ENCODE results near the gene ULK4. TPM values are rescaled to one million over a fixed set of nuclear protein-coding genes. Genes with fewer than 3 reads are reported as not detected.

The ULK4 gene
- total RNA-seq, 3 donors from 2014 or later, result 7.2 to 10.1 (median 9.5) TPM

DNA sequence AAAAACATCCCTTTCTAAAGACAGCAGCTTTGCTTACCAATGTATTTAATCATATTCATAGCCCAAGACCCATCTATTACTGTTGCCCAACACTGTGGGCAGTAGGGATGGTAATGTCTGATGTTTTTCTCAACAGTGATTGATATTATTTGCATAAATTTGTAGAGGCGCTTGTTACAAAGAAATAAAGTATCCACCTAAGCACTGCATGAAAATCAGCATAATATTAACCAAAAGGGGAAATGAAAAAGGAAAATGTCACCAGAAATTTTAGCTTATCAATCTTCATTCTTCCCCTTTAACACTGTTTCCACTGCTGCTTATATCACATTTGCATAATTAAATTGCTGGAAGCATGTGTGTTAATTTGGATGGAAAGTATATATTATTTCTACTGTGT is 622.1 kb downstream of the ULK4 start:
- ATAC-seq, result no peak
- intact Hi-C loops (cut with DNase I, micrococcal nuclease), result no loop called here
- TF ChIP-seq, protein P1, sequence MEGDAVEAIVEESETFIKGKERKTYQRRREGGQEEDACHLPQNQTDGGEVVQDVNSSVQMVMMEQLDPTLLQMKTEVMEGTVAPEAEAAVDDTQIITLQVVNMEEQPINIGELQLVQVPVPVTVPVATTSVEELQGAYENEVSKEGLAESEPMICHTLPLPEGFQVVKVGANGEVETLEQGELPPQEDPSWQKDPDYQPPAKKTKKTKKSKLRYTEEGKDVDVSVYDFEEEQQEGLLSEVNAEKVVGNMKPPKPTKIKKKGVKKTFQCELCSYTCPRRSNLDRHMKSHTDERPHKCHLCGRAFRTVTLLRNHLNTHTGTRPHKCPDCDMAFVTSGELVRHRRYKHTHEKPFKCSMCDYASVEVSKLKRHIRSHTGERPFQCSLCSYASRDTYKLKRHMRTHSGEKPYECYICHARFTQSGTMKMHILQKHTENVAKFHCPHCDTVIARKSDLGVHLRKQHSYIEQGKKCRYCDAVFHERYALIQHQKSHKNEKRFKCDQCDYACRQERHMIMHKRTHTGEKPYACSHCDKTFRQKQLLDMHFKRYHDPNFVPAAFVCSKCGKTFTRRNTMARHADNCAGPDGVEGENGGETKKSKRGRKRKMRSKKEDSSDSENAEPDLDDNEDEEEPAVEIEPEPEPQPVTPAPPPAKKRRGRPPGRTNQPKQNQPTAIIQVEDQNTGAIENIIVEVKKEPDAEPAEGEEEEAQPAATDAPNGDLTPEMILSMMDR (IDR thresholded peaks at IDR 0.05), result no peak
- Histone ChIP-seq H3K9me3 (no peaks in the 10 kb centered on the region), H3K36me3 (ENCODE audit: low read depth) (no peaks in the 10 kb centered on the region), H3K4me1 (ENCODE audit: low read depth) (no peaks in the 10 kb centered on the region), H3K4me3 (no peak overlapping the region)
- DNase-seq, result no peak

DNA sequence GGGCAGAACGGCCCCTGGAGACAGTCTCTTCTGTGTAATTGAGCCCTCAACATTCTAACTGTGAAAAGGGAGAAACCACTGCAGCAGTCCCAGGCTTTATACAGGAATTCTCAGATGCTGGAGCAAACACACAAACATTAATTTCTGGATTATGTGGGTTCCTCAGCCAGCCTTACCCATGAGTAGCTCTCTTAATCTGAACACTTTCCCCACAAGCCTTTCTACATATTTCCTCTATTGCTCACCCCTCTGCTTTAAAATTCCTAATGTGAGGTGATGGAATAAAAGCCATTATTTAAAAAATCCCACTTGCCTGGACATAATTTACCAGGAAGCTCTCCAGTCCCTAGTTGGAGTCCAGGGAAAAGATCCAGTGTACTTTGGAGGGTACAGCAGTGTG is 623.6 kb downstream of the ULK4 start:
- no peaks in the 10 kb centered on the region for H3K4me1 ChIP-seq (ENCODE audit: low read depth)
- TF ChIP-seq, protein P1 (IDR thresholded peaks at IDR 0.05), result no peak
- no peaks in the 10 kb centered on the region for H3K9me3 ChIP-seq
- H3K4me3 ChIP-seq, result no peak overlapping the region
- H3K36me3 ChIP-seq (ENCODE audit: low read depth), result no peaks in the 10 kb centered on the region
- DNase-seq (no peak), ATAC-seq (no peak)
- intact Hi-C loops (cut with DNase I, micrococcal nuclease), result no loop called here

DNA sequence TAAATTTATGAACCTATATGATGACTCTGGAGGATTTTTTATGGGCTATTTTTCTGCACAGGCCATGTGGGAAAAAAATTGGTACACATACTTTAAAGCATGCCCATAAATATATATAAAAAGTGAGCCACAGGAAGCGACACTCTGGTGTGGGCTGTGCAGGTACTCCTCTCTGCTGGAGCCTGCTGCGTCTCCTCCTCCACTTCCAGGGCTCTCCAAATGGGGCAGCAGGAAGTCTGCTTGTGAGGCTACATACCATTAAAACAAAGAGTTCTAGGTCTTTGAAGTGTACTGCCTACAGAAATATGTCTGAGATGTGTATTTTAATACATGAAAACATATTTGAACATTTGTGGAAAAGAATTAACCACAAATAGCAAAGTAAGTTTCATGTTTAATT is 627.5 kb downstream of the ULK4 start:
- DNase-seq, result no peak
- H3K4me3 ChIP-seq, result no peak overlapping the region
- H3K4me1 ChIP-seq (ENCODE audit: low read depth), result no peaks in the 10 kb centered on the region
- no peak for ATAC-seq
- H3K9me3 ChIP-seq, result no peaks in the 10 kb centered on the region
- TF ChIP-seq, protein P1 (IDR thresholded peaks at IDR 0.05), result no peak
- no peaks in the 10 kb centered on the region for H3K36me3 ChIP-seq (ENCODE audit: low read depth)
- intact Hi-C loops (cut with DNase I, micrococcal nuclease), result no loop called here

DNA sequence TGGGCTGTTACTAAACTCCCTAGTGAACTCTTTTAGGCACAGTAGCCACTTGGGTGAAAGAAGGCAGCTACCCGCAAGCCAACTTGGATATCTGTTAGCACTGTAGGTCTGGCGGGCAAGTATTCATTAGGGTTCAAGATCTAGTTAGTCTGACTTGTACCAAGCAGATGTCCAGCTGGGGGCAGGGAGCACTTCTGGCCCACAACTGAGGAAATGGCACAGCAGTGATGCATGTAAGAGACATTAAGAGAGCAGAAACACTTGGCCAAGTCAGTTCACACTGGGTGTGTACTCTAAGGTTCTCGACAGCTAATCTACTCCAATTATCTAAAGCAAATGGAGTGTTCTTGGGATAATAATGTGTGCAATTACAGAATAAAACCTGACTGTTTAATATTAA is 630.9 kb downstream of the ULK4 start:
- H3K36me3 ChIP-seq (ENCODE audit: low read depth), result no peaks in the 10 kb centered on the region
- no peak overlapping the region for H3K4me3 ChIP-seq
- DNase-seq (no peak), ATAC-seq (no peak)
- H3K9me3 ChIP-seq, result no peaks in the 10 kb centered on the region
- TF ChIP-seq, protein P1 (IDR thresholded peaks at IDR 0.05), result no peak
- intact Hi-C loops (cut with DNase I, micrococcal nuclease), result no loop called here
- H3K4me1 ChIP-seq (ENCODE audit: low read depth), result no peaks in the 10 kb centered on the region

DNA sequence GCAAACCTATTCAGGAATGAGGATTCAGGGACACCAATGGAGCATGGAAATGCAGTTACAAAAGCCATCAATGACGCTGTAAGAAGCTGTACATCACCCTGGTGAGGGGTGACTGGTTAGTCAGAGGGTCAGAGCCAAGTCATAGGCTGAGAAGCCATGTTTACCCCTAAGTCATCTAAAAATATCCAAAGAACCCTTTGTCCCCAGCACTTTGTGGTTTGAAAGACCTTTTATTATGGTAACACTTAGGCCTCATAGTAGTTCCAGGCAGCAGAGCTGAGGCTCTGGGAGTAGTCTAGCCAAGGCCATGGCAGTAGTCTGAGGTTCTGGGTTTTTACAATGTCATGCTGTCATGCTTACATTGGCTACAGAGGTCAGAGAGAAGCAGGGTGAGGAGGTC is 631.4 kb downstream of the ULK4 start:
- TF ChIP-seq, protein P1 (IDR thresholded peaks at IDR 0.05), result no peak
- ATAC-seq (no peak), DNase-seq (no peak)
- H3K36me3 ChIP-seq (ENCODE audit: low read depth), result no peaks in the 10 kb centered on the region
- intact Hi-C loops (cut with DNase I, micrococcal nuclease), result no loop called here
- no peaks in the 10 kb centered on the region for H3K4me1 ChIP-seq (ENCODE audit: low read depth)
- H3K9me3 ChIP-seq, result no peaks in the 10 kb centered on the region
- no peak overlapping the region for H3K4me3 ChIP-seq

DNA sequence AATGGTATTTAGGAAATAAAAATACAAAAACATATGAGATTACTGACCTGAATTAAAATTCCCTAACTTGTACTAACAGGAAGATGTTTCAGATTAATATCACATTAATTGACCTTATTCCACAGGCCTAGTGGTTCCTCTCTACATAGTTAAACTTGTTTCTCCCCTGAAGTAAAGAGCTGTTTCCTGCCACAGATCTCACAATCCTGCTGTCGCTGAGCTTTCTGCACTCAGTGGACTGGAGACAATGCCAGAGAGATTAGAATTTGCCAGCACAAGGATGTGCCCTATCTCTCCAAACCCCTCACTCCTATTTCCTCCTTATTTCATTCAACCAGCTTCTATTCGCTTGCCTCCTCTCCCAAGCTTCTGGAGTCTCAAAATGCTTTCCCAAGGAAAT is 632.0 kb downstream of the ULK4 start:
- Histone ChIP-seq H3K36me3 (ENCODE audit: low read depth) (no peaks in the 10 kb centered on the region), H3K9me3 (no peaks in the 10 kb centered on the region), H3K4me3 (no peak overlapping the region), H3K4me1 (ENCODE audit: low read depth) (no peaks in the 10 kb centered on the region)
- DNase-seq, result no peak
- intact Hi-C loops (cut with DNase I, micrococcal nuclease), result no loop called here
- TF ChIP-seq, protein P1 (IDR thresholded peaks at IDR 0.05), result no peak
- no peak for ATAC-seq
